Astrocyte of the hippocampus (primary cell): ENCODE data around the gene RPP14.

Experiments
- DNase-seq: peaks from one replicate; pipeline ENCODE4 v3.0.0; 2011; ENCODE audit warnings: low read depth, low spot score

Gene RPP14

GRCh38 chr3:58291671-58292338 lies 14.2 kb upstream of the RPP14 start:
- DNase-seq: no peak

- DNase-seq: no peak
These were observed 13.2 kb upstream of the RPP14 start for GRCh38 chr3:58292866-58293265.

- DNase-seq: no peak
These were observed 12.5 kb upstream of the RPP14 start for GRCh38 chr3:58293516-58293915.

- DNase-seq: no peak
These were observed 9.8 kb upstream of the RPP14 start for GRCh38 chr3:58296269-58296668.

- no peak for DNase-seq
These were observed 9.2 kb upstream of the RPP14 start for GRCh38 chr3:58296843-58297242.

GRCh38 chr3:58298190-58298589 lies 7.9 kb upstream of the RPP14 start:
- no peak for DNase-seq

- DNase-seq: no peak
These were observed 7.0 kb upstream of the RPP14 start for GRCh38 chr3:58299075-58299474.

GRCh38 chr3:58299839-58300516 lies 6.1 kb upstream of the RPP14 start:
- peak; percentile 53 for DNase-seq

- DNase-seq: peak; percentile 80
These were observed 1.7 kb downstream of the RPP14 start for GRCh38 chr3:58307639-58308215.

- no peak for DNase-seq
These were observed 2.7 kb downstream of the RPP14 start for GRCh38 chr3:58308728-58309127.

- DNase-seq: no peak
These were observed 11.8 kb downstream of the RPP14 start for GRCh38 chr3:58317811-58318210.

- no peak for DNase-seq
These were observed 15.7 kb downstream of the RPP14 start for GRCh38 chr3:58321791-58322190.

- no peak for DNase-seq
These were observed 16.7 kb downstream of the RPP14 start for GRCh38 chr3:58322793-58323192.

- DNase-seq: no peak
These were observed 17.7 kb downstream of the RPP14 start for GRCh38 chr3:58323529-58324390.

- peak; percentile 64 for DNase-seq
These were observed 18.6 kb downstream of the RPP14 start for GRCh38 chr3:58324391-58325390.

GRCh38 chr3:58325525-58325992 lies 19.5 kb downstream of the RPP14 start:
- DNase-seq: no peak

- no peak for DNase-seq
These were observed 20.3 kb downstream of the RPP14 start for GRCh38 chr3:58326267-58326900.

- DNase-seq: no peak
These were observed 23.3 kb downstream of the RPP14 start for GRCh38 chr3:58329150-58329921.

- no peak for DNase-seq
These were observed 23.9 kb downstream of the RPP14 start for GRCh38 chr3:58329922-58330413.
